ENCODE results near the gene ENPP7. TPM values are rescaled to one million over a fixed set of nuclear protein-coding genes. Genes with fewer than 3 reads are reported as not detected.

ENPP7 gene
- total RNA-seq, 1 experiment from 2014 or later = not detected

GRCh38 chr17:79696610-79696982 lies 34.1 kb upstream of the ENPP7 start:
- no peak for TF ChIP-seq TCF7L2 (IDR thresholded peaks at IDR 0.05; ENCODE audit: borderline replicate concordance, extremely low read depth, insufficient read depth, insufficient read length)
- no peak for TF ChIP-seq YY1 (IDR thresholded peaks at IDR 0.05; ENCODE audit: extremely low read depth, insufficient replicate concordance, low read depth, low read length)
- TF ChIP-seq CBX3 (IDR thresholded peaks at IDR 0.05; ENCODE audit: low read depth) = no peak
- TF ChIP-seq ELF1 (IDR thresholded peaks at IDR 0.05; ENCODE audit: borderline replicate concordance, low read depth) = no peak
- TF ChIP-seq FOSL1 (IDR thresholded peaks at IDR 0.05; ENCODE audit: low read depth) = no peak
- TF ChIP-seq SIN3A (IDR thresholded peaks at IDR 0.05; ENCODE audit: low read depth) = no peak
- no peak for TF ChIP-seq ZBTB33 (IDR thresholded peaks at IDR 0.05; ENCODE audit: extremely low read depth, insufficient replicate concordance, low read length)
- TF ChIP-seq REST (IDR thresholded peaks at IDR 0.05; ENCODE audit: low read depth) = no peak
- no peak for TF ChIP-seq SP1 (IDR thresholded peaks at IDR 0.05; ENCODE audit: low read depth)
- TF ChIP-seq MAX (IDR thresholded peaks at IDR 0.05) = no peak
- TF ChIP-seq RAD21 (IDR thresholded peaks at IDR 0.05; ENCODE audit: low read depth) = no peak

More at GRCh38 chr17:79696610-79696982, 34.1 kb upstream of the ENPP7 start:
- no peaks in the 10 kb centered on the region for H3K9me2 ChIP-seq (ENCODE audit: insufficient read depth)
- H4K20me1 ChIP-seq (ENCODE audit: insufficient read depth) = no peaks in the 10 kb centered on the region
- no peaks in the 10 kb centered on the region for H3K9me3 ChIP-seq (ENCODE audit: control insufficient read depth in 1 of 2, insufficient read depth in 1 of 2, low read depth in 1 of 2, low read length in 2 of 2)
- peaks cover 15 to 26% of the 10 kb centered on the region in 2 experiments for H3K4me1 ChIP-seq (ENCODE audit: control insufficient read depth in 1 of 2, insufficient read depth in 2 of 2, low read length in 2 of 2)
- intact Hi-C loops (cut with micrococcal nuclease) = no loop called here
- H3K4me2 ChIP-seq (ENCODE audit: low read length) = no peak overlapping the region
- H3K79me2 ChIP-seq (ENCODE audit: insufficient read depth, low read length) = no peaks in the 10 kb centered on the region
- H3K9ac ChIP-seq (ENCODE audit: low read length) = no peak overlapping the region
- H2AFZ ChIP-seq (ENCODE audit: low read depth, low read length, poor library complexity, severe bottlenecking) = no peak overlapping the region
- no peak overlapping the region for H3K27ac ChIP-seq (ENCODE audit: low read depth, low read length)
- H3K27me3 ChIP-seq (ENCODE audit: insufficient read depth, low read length) = no peaks in the 10 kb centered on the region
- ATAC-seq = no peak
- BruUV-seq (replicated peaks) = no TSS peak
- H3K4me3 ChIP-seq (replicated peaks in 1 of 2; ENCODE audit: low read depth in 1 of 2, low read length in 2 of 2) = no peak overlapping the region
- DNase-seq (ENCODE audit: low read depth, low spot score) = no peak
- ChIA-PET POLR2A (no interaction called here), RAD21 (ENCODE audit: low non-redundant PET in 1 of 2, low total read pairs in 2 of 2, uncharacterized antibody in 2 of 2, unreplicated experiment in 2 of 2) (no interaction called here), CTCF (interaction anchor here (1.6 to 2.5 kb wide), 2 partner anchors 12 to 21 kb away, joined by 3 to 8 read pairs; no protein-coding TSS in a partner anchor)
- H3K36me3 ChIP-seq (ENCODE audit: control insufficient read depth in 1 of 2, insufficient read depth in 2 of 2, low read length in 2 of 2) = no peaks in the 10 kb centered on the region
